Mucosa of descending colon (tissue), 3 donors: Measurements from ENCODE around the gene CLEC16A. TPM values are rescaled to one million over a fixed set of nuclear protein-coding genes. Genes with fewer than 3 reads are reported as not detected.
A peak's percentile ranks its signal among the peaks of the same experiment; 100 is the strongest.
"Not testable (repeated sequence)": the region's sequence is repeated elsewhere in the genome, so short reads cannot be mapped to it uniquely, and the experiment has no call there.

ENCODE experiments used
- ATAC-seq: fragments of 200-7000 bp; cut with Tn5 transposase; one replicate; pipeline ENCODE4 v1.9.1; 2020; ENCODE audit warnings: mild to moderate bottlenecking, moderate library complexity
- DNase-seq, 3 donors: peaks; one replicate each; pipeline ENCODE4 v3.0.0-alpha.2; 2020
- H3K36me3 ChIP-seq: fragments of 200-600 bp; one replicate; pipeline ENCODE4 v1.8.0; 2021; ENCODE audit warnings: low read depth, mild to moderate bottlenecking
- H3K4me1 ChIP-seq: fragments of 200-600 bp; one replicate; pipeline ENCODE4 v1.8.0; 2021; ENCODE audit warnings: low read depth, mild to moderate bottlenecking
- H3K4me3 ChIP-seq: fragments of 200-600 bp; one replicate; pipeline ENCODE4 v1.8.0; 2021; ENCODE audit warnings: mild to moderate bottlenecking
- H3K9me3 ChIP-seq: fragments of 200-600 bp; one replicate; pipeline ENCODE4 v1.8.0; 2021; ENCODE audit warnings: mild to moderate bottlenecking
- CTCF ChIP-seq: fragments of 200-600 bp; IDR thresholded peaks from one replicate; pipeline ENCODE4 v1.8.0; 2022; ENCODE audit warnings: antibody characterized with exemption, mild to moderate bottlenecking
- intact Hi-C, 2 donors: fragments of 100-400 bp; cut with DNase I in 1 of 2; cut with micrococcal nuclease in 1 of 2; formaldehyde crosslinking; loops; one replicate each; pipeline versions ENCODE4 v1.11.0 to v1.11.1; 2022; cut with DNase I, micrococcal nuclease
- total RNA-seq, 3 donors: library from RNA; stranded (reverse); fragmentation: NEBNext Ultra II Directional in 2 of 3; extraction: Animal tissue kit (Norgen Biotek cat#: 25700) in 2 of 3; gene quantifications; one replicate each; pipeline versions ENCODE4 v1.2.1 to v1.2.4, GENCODE V29; 2021 to 2023
- donor health status: DM: no; HTN: no; CAD: no; lungs with moderate emphysema.
- donor health status: DM: no; HTN: no; CAD: no.
- donor health status: DM: no; HTN: yes; CAD: no.

The CLEC16A gene
- total RNA-seq, 3 donors from 2014 or later = 30.3 to 38.1 (median 37.1) TPM

- no peak overlapping the region for H3K4me3 ChIP-seq
- no peaks in the 10 kb centered on the region for H3K4me1 ChIP-seq
- TF ChIP-seq CTCF = no peak
- no peak for DNase-seq
- H3K36me3 ChIP-seq = no peaks in the 10 kb centered on the region
- peak; percentile 48 for ATAC-seq
- H3K9me3 ChIP-seq = no peaks in the 10 kb centered on the region
- intact Hi-C loops = loop anchor here in 1 of 2 donors (5.0 kb wide), 1 partner anchor 392 kb away; no protein-coding TSS in a partner anchor
Observed at GRCh38 chr16:10964891-10965326, 20.5 kb downstream of the CLEC16A start.

DNA sequence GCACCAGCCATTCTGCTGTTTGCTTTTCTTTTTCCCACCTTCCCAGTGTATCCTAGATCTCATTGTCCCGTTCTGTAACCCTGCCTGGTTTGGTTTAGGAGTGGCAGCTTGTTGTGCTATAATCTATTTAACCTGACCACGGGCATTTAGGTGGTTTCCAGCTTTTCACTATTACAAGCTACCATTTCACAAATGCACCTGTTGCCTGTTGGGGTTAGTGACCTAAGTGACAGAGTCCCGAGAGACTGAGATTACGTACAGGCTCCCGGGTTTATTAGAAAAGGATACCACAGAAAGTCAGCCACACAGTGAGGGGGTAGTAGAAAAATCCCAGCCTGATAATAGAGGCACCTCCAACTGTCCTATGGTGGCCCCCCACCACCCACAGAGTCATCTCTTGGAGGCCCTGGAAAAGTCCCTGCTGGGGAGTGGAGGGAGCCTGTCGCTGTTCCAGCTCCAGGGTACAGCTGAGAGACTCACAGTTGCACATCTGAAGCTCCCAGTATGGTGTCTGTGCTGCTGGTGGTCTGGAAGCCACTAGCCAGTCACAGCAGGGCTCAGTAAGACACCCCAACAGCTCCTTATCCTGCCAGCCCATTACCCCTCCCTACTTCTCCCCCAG is 21.2 kb downstream of the CLEC16A start:
- no peak for DNase-seq
- no peaks in the 10 kb centered on the region for H3K4me1 ChIP-seq
- no peak for TF ChIP-seq CTCF
- intact Hi-C loops = loop anchor here in 1 of 2 donors (5.0 kb wide), 1 partner anchor 392 kb away; no protein-coding TSS in a partner anchor
- H3K4me3 ChIP-seq = no peak overlapping the region
- H3K36me3 ChIP-seq = no peaks in the 10 kb centered on the region
- no peak for ATAC-seq
- no peaks in the 10 kb centered on the region for H3K9me3 ChIP-seq

- Histone ChIP-seq H3K36me3 (no peaks in the 10 kb centered on the region), H3K4me1 (no peaks in the 10 kb centered on the region), H3K4me3 (no peak overlapping the region), H3K9me3 (no peaks in the 10 kb centered on the region)
- DNase-seq (no peak), ATAC-seq (no peak)
- no peak for TF ChIP-seq CTCF
- intact Hi-C loops = loop anchor here in 1 of 2 donors (5.0 kb wide), 1 partner anchor 391 kb away; no protein-coding TSS in a partner anchor
Observed at GRCh38 chr16:10966129-10966528, 21.8 kb downstream of the CLEC16A start.

GRCh38 chr16:10966559-10966958 is 22.2 kb downstream of the CLEC16A start:
- not testable (repeated sequence) for ATAC-seq, H3K4me1 ChIP-seq, H3K4me3 ChIP-seq, H3K9me3 ChIP-seq, DNase-seq, H3K36me3 ChIP-seq
- intact Hi-C loops = loop anchor here in 1 of 2 donors (5.0 kb wide), 1 partner anchor 391 kb away; no protein-coding TSS in a partner anchor

GRCh38 chr16:10967986-10968385 is 23.6 kb downstream of the CLEC16A start:
- Histone ChIP-seq H3K36me3 (no peaks in the 10 kb centered on the region), H3K4me1 (no peaks in the 10 kb centered on the region), H3K4me3 (no peak overlapping the region), H3K9me3 (no peaks in the 10 kb centered on the region)
- intact Hi-C loops = loop anchor here in 1 of 2 donors (5.0 kb wide), 1 partner anchor 389 kb away; no protein-coding TSS in a partner anchor
- ATAC-seq = no peak
- no peak for DNase-seq
- TF ChIP-seq CTCF = no peak

- ATAC-seq (no peak), DNase-seq (no peak)
- Histone ChIP-seq H3K4me3 (no peak overlapping the region), H3K9me3 (no peaks in the 10 kb centered on the region), H3K36me3 (no peaks in the 10 kb centered on the region), H3K4me1 (no peaks in the 10 kb centered on the region)
- intact Hi-C loops = loop anchor here in 1 of 2 donors (5.0 kb wide), 1 partner anchor 389 kb away; no protein-coding TSS in a partner anchor
- no peak for TF ChIP-seq CTCF
Observed at GRCh38 chr16:10968498-10968897, 24.1 kb downstream of the CLEC16A start.
